ENCODE results near the gene PARP15.
A peak's percentile ranks its signal among the peaks of the same experiment; 100 is the strongest.

PARP15 gene

DNA sequence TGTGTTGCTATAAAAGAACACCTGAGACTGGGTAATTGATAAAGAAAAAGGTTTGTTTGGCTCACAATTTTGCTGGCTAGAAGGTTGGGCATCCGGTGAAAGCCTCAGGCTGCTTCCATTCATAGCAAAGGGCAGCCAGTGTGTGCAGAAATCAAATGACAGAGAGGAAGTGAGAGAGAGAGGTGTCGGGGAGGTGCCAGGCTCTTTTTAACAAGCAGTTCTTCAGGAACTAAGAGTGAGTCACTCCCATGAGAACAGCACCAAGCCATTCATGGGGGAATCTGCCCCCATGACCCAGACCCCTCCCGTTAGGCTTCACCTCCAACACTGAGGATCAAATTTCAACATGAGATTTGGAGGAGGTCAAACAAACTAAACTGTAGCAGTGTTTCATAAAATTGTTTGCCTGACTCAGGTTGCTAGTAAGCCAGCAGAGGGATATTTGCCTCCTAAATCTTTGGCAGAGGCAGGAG is 4.5 kb upstream of the PARP15 start:
- no peaks in the 10 kb centered on the region for H3K9me3 ChIP-seq (ENCODE audit: control insufficient read depth in 1 of 2, low read length in 2 of 2)
- H3K4me3 ChIP-seq (ENCODE audit: low read depth in 1 of 2, low read length in 2 of 2), result no peak overlapping the region
- H3K4me1 ChIP-seq (ENCODE audit: control insufficient read depth in 1 of 2, insufficient read depth in 2 of 2, low read length in 2 of 2), result peaks cover 0 to 7% of the 10 kb centered on the region in 2 donors
- H3K27ac ChIP-seq (ENCODE audit: low read length), result no peak overlapping the region
- peaks cover 25 to 44% of the 10 kb centered on the region in 2 donors for H3K36me3 ChIP-seq (ENCODE audit: control insufficient read depth in 1 of 2, insufficient read depth in 2 of 2, low read length in 2 of 2)
- no peaks in the 10 kb centered on the region for H3K27me3 ChIP-seq (ENCODE audit: low read depth, low read length)

DNA sequence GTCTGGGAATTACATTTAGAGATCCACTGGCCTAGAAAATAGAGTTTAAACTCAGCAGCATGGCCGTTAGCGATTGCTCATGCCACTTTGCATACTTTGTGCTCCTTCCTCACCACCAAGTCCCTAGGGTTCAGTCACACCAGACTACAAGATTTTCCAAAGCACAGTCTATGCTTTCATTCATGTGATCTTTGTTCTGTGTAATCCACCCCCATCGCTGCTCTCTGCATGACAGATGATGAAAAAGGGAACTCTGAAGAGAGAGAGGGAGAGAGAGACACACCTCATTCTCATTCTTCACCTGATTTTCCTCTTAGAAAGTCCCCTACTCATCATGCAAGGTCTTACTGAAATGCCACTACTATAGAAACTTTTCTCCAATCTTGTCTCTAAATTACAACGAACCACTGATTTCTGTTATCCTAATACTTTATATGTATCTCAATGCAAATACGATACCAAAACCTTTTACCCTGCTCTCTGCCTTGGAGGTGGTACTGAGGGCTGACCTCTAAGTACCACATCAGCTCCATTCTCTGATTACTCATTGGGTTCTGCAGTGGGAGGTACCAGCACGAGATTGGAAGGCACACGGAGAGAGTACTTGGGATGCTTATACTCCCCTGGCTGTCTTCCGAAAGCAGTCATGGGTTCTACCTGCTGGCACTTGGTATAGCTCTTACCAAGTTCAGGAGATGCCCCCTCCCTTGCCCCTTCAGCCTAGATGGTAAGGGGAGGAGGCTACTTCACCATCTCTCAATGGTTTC is 1.1 kb upstream of the PARP15 start:
- H3K27me3 ChIP-seq (ENCODE audit: low read depth, low read length), result no peaks in the 10 kb centered on the region
- H3K4me1 ChIP-seq (ENCODE audit: control insufficient read depth in 1 of 2, insufficient read depth in 2 of 2, low read length in 2 of 2), result no peaks in the 10 kb centered on the region
- H3K27ac ChIP-seq (ENCODE audit: low read length), result no peak overlapping the region
- H3K36me3 ChIP-seq (ENCODE audit: control insufficient read depth in 1 of 2, insufficient read depth in 2 of 2, low read length in 2 of 2), result peaks cover 13 to 16% of the 10 kb centered on the region in 2 donors
- no peak overlapping the region for H3K4me3 ChIP-seq (ENCODE audit: low read depth in 1 of 2, low read length in 2 of 2)
- peaks cover 1 to 3% of the 10 kb centered on the region in 2 donors for H3K9me3 ChIP-seq (ENCODE audit: control insufficient read depth in 1 of 2, low read length in 2 of 2)

DNA sequence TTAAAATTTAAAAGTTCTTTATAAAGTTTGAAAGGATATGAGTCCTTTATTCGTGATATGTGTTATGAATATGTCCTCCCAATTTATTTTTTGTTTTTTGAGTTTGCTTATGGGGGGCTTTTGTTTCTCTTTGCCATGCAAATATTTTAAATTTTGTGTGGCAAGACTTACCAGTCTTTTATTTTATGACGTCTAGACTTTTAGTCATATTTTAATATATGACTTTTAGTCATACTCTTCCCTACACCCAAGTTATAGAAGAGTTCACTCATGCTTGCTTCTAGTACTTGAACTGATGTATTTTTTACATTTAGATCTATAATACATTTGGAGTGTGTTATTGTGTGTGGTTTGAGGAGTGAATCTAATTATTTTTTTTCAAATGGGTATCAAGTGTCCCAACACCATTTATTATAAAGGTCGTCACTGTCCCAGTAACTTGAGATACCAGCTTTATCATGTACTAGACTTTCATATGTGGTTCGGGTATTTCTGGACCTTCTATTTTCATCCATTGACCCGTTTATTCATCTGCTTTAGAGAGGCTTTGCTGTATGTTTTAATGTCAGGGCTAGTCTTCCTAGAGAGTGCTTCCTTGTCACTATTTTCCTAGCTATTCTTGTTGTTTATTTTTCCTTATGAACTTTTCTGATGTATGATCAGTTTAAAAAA is 755 bp downstream of the PARP15 start:
- H3K9me3 ChIP-seq (ENCODE audit: control insufficient read depth in 1 of 2, low read length in 2 of 2), result peaks cover 12 to 13% of the 10 kb centered on the region in 2 donors
- H3K27me3 ChIP-seq (ENCODE audit: low read depth, low read length), result no peaks in the 10 kb centered on the region
- no peak overlapping the region for H3K27ac ChIP-seq (ENCODE audit: low read length)
- peak overlapping the region; percentile 57 to 63 for H3K4me3 ChIP-seq (ENCODE audit: low read depth in 1 of 2, low read length in 2 of 2)
- peaks cover 3% of the 10 kb centered on the region in 2 donors for H3K36me3 ChIP-seq (ENCODE audit: control insufficient read depth in 1 of 2, insufficient read depth in 2 of 2, low read length in 2 of 2)
- no peaks in the 10 kb centered on the region for H3K4me1 ChIP-seq (ENCODE audit: control insufficient read depth in 1 of 2, insufficient read depth in 2 of 2, low read length in 2 of 2)

DNA sequence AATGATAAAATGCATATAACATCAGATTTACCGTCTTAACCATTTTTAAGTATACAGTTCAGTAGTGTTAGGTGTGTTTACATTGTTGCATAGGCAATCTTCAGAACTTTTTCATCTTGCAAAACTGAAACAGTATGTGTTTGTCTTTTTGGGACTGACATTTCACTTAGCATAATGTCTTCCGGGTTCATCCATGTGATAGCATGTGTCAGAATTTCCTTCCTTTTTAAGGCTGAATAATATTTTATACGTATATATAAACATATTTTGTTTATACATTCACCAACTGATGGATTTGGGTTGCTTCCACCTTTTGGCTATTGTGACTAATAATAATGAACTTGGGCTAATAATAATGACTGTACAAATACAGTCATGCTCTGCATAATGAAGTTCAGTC is 3.0 kb downstream of the PARP15 start:
- no peaks in the 10 kb centered on the region for H3K4me1 ChIP-seq (ENCODE audit: control insufficient read depth in 1 of 2, insufficient read depth in 2 of 2, low read length in 2 of 2)
- H3K27ac ChIP-seq (ENCODE audit: low read length), result no peak overlapping the region
- H3K4me3 ChIP-seq (ENCODE audit: low read depth in 1 of 2, low read length in 2 of 2), result no peak overlapping the region
- no peaks in the 10 kb centered on the region for H3K36me3 ChIP-seq (ENCODE audit: control insufficient read depth in 1 of 2, insufficient read depth in 2 of 2, low read length in 2 of 2)
- H3K27me3 ChIP-seq (ENCODE audit: low read depth, low read length), result no peaks in the 10 kb centered on the region
- peaks cover 12 to 13% of the 10 kb centered on the region in 2 donors for H3K9me3 ChIP-seq (ENCODE audit: control insufficient read depth in 1 of 2, low read length in 2 of 2)

DNA sequence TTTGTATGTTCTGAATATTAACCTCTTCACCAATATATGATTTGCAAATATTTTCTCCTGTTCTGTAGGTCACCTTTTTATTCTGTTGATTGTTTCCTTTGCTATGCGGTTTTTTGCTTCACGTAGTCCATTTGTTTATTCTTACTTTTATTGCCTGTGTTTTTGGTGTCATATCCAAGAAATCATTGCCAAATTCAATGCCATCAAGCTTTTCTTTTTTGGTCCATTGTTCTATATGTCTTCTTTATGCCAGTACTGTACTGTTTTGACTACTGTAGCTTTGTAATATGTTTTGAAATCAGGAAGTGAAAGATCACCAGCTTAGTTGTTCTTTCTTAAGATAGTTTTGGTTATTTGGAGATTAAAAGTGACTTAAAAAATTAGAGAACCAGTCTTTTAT is 4.2 kb downstream of the PARP15 start:
- Histone ChIP-seq H3K36me3 (ENCODE audit: control insufficient read depth in 1 of 2, insufficient read depth in 2 of 2, low read length in 2 of 2) (no peaks in the 10 kb centered on the region), H3K9me3 (ENCODE audit: control insufficient read depth in 1 of 2, low read length in 2 of 2) (peaks cover 12 to 13% of the 10 kb centered on the region in 2 donors), H3K4me1 (ENCODE audit: control insufficient read depth in 1 of 2, insufficient read depth in 2 of 2, low read length in 2 of 2) (no peaks in the 10 kb centered on the region), H3K27me3 (ENCODE audit: low read depth, low read length) (no peaks in the 10 kb centered on the region), H3K27ac (ENCODE audit: low read length) (no peak overlapping the region), H3K4me3 (ENCODE audit: low read depth in 1 of 2, low read length in 2 of 2) (peak overlapping the region in 1 of 2 donors; percentile 11)

DNA sequence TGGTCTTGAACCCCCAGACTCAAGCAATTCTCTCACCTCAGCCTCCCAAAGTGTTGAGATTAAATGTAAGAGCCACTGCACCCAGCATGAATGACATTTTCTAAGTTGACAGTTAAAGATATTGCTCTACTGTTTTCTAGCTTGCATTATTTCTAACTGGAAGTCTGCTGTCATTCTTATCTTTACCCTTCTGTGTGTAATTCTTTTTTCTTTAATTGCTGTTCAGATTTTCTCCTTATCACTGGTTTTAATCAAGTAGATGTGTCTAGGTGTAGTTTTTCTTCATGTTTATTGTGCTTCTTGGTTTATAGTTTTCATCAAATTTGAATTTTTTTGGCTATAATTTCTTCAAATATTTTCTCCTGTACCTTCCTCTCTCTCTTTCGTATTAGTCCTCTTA is 4.9 kb downstream of the PARP15 start:
- H3K36me3 ChIP-seq (ENCODE audit: control insufficient read depth in 1 of 2, insufficient read depth in 2 of 2, low read length in 2 of 2), result no peaks in the 10 kb centered on the region
- peaks cover 12 to 13% of the 10 kb centered on the region in 2 donors for H3K9me3 ChIP-seq (ENCODE audit: control insufficient read depth in 1 of 2, low read length in 2 of 2)
- H3K27ac ChIP-seq (ENCODE audit: low read length), result no peak overlapping the region
- H3K27me3 ChIP-seq (ENCODE audit: low read depth, low read length), result no peaks in the 10 kb centered on the region
- no peaks in the 10 kb centered on the region for H3K4me1 ChIP-seq (ENCODE audit: control insufficient read depth in 1 of 2, insufficient read depth in 2 of 2, low read length in 2 of 2)
- H3K4me3 ChIP-seq (ENCODE audit: low read depth in 1 of 2, low read length in 2 of 2), result no peak overlapping the region

DNA sequence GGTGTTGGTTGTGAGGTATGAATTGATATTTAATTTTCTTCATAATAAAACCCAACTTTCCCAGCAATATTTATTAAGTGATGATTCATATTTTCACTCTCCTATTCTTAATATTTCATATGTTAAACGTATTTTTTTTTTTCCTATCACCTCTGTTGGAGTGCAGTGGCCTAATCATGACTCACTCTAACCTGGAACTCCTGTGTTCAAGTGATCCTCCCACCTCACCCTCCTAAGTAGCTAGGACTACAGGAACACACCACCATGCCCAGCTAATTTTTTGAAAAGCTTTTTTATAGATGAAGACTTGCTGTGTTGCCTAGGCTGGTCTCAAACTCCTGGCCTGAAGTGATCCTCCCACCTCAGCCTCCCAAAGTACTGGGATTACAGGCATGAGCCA is 8.6 kb downstream of the PARP15 start:
- no peaks in the 10 kb centered on the region for H3K4me1 ChIP-seq (ENCODE audit: control insufficient read depth in 1 of 2, insufficient read depth in 2 of 2, low read length in 2 of 2)
- H3K9me3 ChIP-seq (ENCODE audit: control insufficient read depth in 1 of 2, low read length in 2 of 2), result peaks cover 12% of the 10 kb centered on the region in 2 donors
- no peaks in the 10 kb centered on the region for H3K27me3 ChIP-seq (ENCODE audit: low read depth, low read length)
- no peaks in the 10 kb centered on the region for H3K36me3 ChIP-seq (ENCODE audit: control insufficient read depth in 1 of 2, insufficient read depth in 2 of 2, low read length in 2 of 2)
- H3K4me3 ChIP-seq (ENCODE audit: low read depth in 1 of 2, low read length in 2 of 2), result no peak overlapping the region
- no peak overlapping the region for H3K27ac ChIP-seq (ENCODE audit: low read length)

DNA sequence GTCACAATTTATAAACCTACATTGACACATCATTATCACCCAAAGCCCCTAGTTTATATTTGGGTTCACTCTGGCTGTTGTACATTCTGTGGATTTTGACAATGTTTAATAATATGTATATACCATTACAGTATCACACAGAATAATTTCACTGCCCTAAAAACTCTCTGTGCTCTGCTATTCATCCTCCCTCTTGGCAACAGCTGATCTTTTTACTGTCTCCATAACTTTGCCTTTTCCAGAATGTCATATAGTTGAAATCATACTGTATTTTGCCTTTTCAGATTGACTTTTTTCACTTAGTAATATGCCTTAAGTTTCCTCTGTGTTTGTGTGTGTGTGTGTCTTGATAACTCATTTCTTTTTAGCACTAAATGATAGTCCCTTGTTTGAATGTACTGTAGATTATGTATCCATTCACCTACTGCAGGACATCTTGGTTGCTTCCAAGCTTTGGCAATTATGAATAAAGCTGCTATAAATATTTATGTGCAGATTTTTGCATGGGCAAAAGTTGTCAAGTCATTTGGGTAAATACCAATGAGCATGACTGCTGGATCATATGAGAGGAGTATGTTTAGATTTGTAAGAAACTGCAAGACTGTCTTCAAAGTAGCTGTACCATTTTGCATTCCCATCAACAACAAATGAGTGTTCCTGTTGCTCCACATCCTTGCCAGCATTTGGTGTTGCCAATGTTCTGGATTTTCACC is 9.5 kb downstream of the PARP15 start:
- Histone ChIP-seq H3K4me3 (ENCODE audit: low read depth in 1 of 2, low read length in 2 of 2) (no peak overlapping the region), H3K4me1 (ENCODE audit: control insufficient read depth in 1 of 2, insufficient read depth in 2 of 2, low read length in 2 of 2) (no peaks in the 10 kb centered on the region), H3K9me3 (ENCODE audit: control insufficient read depth in 1 of 2, low read length in 2 of 2) (peaks cover 6 to 7% of the 10 kb centered on the region in 2 donors), H3K36me3 (ENCODE audit: control insufficient read depth in 1 of 2, insufficient read depth in 2 of 2, low read length in 2 of 2) (no peaks in the 10 kb centered on the region), H3K27me3 (ENCODE audit: low read depth, low read length) (no peaks in the 10 kb centered on the region), H3K27ac (ENCODE audit: low read length) (no peak overlapping the region)

DNA sequence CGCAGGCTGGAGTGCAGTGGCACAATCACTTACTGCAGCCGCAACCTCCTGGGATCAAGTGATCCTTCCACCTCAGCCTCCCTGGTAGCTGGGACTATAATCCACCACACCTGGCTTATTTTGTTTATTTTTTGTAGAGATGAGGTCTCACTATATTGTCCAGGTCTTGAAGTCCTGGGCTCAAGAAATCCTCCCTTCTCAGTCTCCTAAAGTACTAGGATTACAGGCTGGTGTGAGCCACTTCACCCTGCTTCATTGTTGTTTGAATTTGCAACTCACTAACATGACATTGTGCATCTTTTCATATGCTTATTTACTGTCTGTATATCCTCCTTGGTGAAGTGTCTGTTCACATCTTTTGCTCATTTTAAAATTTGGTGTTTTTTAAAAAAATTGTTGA is 10.1 kb downstream of the PARP15 start:
- H3K9me3 ChIP-seq (ENCODE audit: control insufficient read depth in 1 of 2, low read length in 2 of 2), result peaks cover 0 to under 1% of the 10 kb centered on the region in 2 donors

DNA sequence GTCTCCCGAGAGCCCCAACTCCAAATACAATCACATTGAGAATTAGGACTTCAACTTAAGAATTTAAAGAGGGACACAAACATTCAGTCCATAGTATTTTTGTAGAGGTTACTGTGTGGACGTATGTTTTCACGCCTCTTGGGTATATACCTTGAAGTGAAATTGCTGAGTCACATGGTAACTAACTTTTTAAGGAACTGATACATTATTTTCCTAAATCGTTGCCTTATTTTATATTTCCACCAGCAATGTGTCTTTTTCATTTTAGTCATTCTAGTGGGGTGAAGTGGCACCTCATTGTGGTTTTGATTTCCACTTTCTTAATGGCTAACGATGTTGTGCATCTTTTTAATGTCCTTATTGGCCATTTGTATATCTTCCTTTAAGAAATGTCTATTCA is 11.8 kb downstream of the PARP15 start:
- H3K36me3 ChIP-seq (ENCODE audit: control insufficient read depth in 1 of 2, insufficient read depth in 2 of 2, low read length in 2 of 2), result no peaks in the 10 kb centered on the region
- H3K9me3 ChIP-seq (ENCODE audit: control insufficient read depth in 1 of 2, low read length in 2 of 2), result no peaks in the 10 kb centered on the region
- no peaks in the 10 kb centered on the region for H3K27me3 ChIP-seq (ENCODE audit: low read depth, low read length)
- H3K4me1 ChIP-seq (ENCODE audit: control insufficient read depth in 1 of 2, insufficient read depth in 2 of 2, low read length in 2 of 2), result no peaks in the 10 kb centered on the region
- H3K4me3 ChIP-seq (ENCODE audit: low read depth in 1 of 2, low read length in 2 of 2), result no peak overlapping the region
- no peak overlapping the region for H3K27ac ChIP-seq (ENCODE audit: low read length)

More for the DNA sequence above, 10.1 kb downstream of the PARP15 start:
- Histone ChIP-seq H3K36me3 (ENCODE audit: control insufficient read depth in 1 of 2, insufficient read depth in 2 of 2, low read length in 2 of 2) (no peaks in the 10 kb centered on the region), H3K27me3 (ENCODE audit: low read depth, low read length) (no peaks in the 10 kb centered on the region), H3K27ac (ENCODE audit: low read length) (no peak overlapping the region), H3K4me3 (ENCODE audit: low read depth in 1 of 2, low read length in 2 of 2) (no peak overlapping the region), H3K4me1 (ENCODE audit: control insufficient read depth in 1 of 2, insufficient read depth in 2 of 2, low read length in 2 of 2) (no peaks in the 10 kb centered on the region)

DNA sequence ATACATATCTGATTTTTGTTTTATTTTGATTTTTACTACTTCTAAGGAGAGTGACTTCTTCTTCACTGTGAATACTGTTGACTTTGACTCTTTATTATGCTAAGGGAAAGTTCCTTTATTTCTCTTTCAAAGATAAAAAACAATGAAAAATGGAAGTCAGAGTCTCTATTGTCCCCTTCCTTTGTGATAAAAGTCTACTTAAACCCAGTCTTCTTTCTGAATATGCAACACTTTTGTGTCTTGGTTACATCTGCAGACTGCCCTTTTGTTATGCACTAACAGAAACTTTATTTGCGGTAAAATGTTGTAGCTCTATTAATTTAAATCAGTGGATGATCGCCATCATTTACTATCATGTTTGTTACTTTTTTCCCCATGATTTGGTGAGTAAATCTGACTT is 13.2 kb downstream of the PARP15 start:
- Histone ChIP-seq H3K27ac (ENCODE audit: low read length) (no peak overlapping the region), H3K27me3 (ENCODE audit: low read depth, low read length) (no peaks in the 10 kb centered on the region), H3K4me3 (ENCODE audit: low read depth in 1 of 2, low read length in 2 of 2) (no peak overlapping the region), H3K4me1 (ENCODE audit: control insufficient read depth in 1 of 2, insufficient read depth in 2 of 2, low read length in 2 of 2) (no peaks in the 10 kb centered on the region), H3K9me3 (ENCODE audit: control insufficient read depth in 1 of 2, low read length in 2 of 2) (peaks cover 0 to 2% of the 10 kb centered on the region in 2 donors), H3K36me3 (ENCODE audit: control insufficient read depth in 1 of 2, insufficient read depth in 2 of 2, low read length in 2 of 2) (no peaks in the 10 kb centered on the region)
